ENCODE results near the gene LRP1B.
A peak's percentile ranks its signal among the peaks of the same experiment; 100 is the strongest.

Gene LRP1B

DNA sequence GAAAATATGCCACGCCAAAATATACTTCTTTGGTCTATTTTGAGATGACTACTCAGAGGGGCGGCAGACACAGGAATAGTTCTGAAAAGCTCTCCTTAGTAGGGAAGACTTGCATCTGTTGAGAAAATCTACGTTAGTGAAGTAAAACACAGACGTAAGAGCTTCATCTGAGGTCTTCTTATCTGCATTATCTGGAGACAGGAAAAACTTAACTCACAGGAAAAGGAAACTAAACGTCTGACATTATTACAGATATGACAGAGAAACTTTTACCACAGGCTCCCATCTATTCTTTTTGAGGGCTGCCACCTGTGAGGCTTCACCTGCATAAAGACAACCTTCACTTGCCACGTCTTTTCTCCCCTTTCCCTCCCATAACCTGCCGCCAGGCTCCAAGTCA, 1295.7 kb downstream of the LRP1B start:
- Histone ChIP-seq H3K27me3 (no peaks in the 10 kb centered on the region), H3K36me3 (no peaks in the 10 kb centered on the region), H3K4me1 (no peaks in the 10 kb centered on the region), H3K4me3 (ENCODE audit: low read depth, low read length) (no peak overlapping the region), H3K9me3 (no peaks in the 10 kb centered on the region)
- no peak for TF ChIP-seq CTCF (IDR thresholded peaks at IDR 0.05; ENCODE audit: low read depth, low read length)
- DNase-seq, result no peak

- no peaks in the 10 kb centered on the region for H3K27me3 ChIP-seq
- TF ChIP-seq CTCF (IDR thresholded peaks at IDR 0.05; ENCODE audit: low read depth, low read length), result no peak
- DNase-seq, result no peak
- no peaks in the 10 kb centered on the region for H3K9me3 ChIP-seq
- H3K4me1 ChIP-seq, result no peaks in the 10 kb centered on the region
- H3K36me3 ChIP-seq, result no peaks in the 10 kb centered on the region
- H3K4me3 ChIP-seq (ENCODE audit: low read depth, low read length), result no peak overlapping the region
These were observed 1316.7 kb downstream of the LRP1B start for GRCh38 chr2:140814141-140814540.

DNA sequence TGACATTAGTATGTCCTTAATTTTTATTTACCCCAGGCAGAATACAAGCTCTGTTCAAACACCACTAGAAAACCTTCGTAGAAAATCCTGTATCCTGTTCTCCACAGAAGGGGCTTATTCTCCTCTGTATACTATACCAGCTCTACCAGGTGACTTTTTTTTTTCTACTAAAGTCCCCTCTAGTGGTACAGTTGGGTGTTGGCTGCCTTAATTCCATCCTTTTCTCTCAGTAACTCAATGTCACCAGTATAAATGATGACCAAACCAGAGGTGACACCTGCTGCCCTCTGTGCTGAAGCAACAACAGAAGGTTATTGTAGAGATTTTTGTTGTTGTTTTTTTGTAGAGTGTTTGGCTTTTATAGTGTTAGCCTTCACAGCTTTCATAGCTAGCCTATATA, 1322.0 kb downstream of the LRP1B start:
- DNase-seq, result no peak
- TF ChIP-seq CTCF (IDR thresholded peaks at IDR 0.05; ENCODE audit: low read depth, low read length), result peak; percentile 32
- H3K27me3 ChIP-seq, result no peaks in the 10 kb centered on the region
- no peaks in the 10 kb centered on the region for H3K36me3 ChIP-seq
- H3K9me3 ChIP-seq, result no peaks in the 10 kb centered on the region
- no peak overlapping the region for H3K4me3 ChIP-seq (ENCODE audit: low read depth, low read length)
- H3K4me1 ChIP-seq, result no peaks in the 10 kb centered on the region

GRCh38 chr2:140808211-140808610, 1322.6 kb downstream of the LRP1B start:
- Histone ChIP-seq H3K4me1 (no peaks in the 10 kb centered on the region), H3K9me3 (no peaks in the 10 kb centered on the region), H3K36me3 (no peaks in the 10 kb centered on the region), H3K27me3 (no peaks in the 10 kb centered on the region), H3K4me3 (ENCODE audit: low read depth, low read length) (no peak overlapping the region)
- TF ChIP-seq CTCF (IDR thresholded peaks at IDR 0.05; ENCODE audit: low read depth, low read length), result no peak
- no peak for DNase-seq

GRCh38 chr2:140804700-140805260, 1326.0 kb downstream of the LRP1B start:
- no peak for TF ChIP-seq CTCF (IDR thresholded peaks at IDR 0.05; ENCODE audit: low read depth, low read length)
- Histone ChIP-seq H3K27me3 (no peaks in the 10 kb centered on the region), H3K9me3 (no peaks in the 10 kb centered on the region), H3K36me3 (no peaks in the 10 kb centered on the region), H3K4me3 (ENCODE audit: low read depth, low read length) (no peak overlapping the region), H3K4me1 (no peaks in the 10 kb centered on the region)
- no peak for DNase-seq

- no peak for TF ChIP-seq CTCF (IDR thresholded peaks at IDR 0.05; ENCODE audit: low read depth, low read length)
- Histone ChIP-seq H3K4me1 (no peaks in the 10 kb centered on the region), H3K9me3 (no peaks in the 10 kb centered on the region), H3K27me3 (no peaks in the 10 kb centered on the region), H3K36me3 (no peaks in the 10 kb centered on the region), H3K4me3 (ENCODE audit: low read depth, low read length) (no peak overlapping the region)
- no peak for DNase-seq
These were observed 1329.5 kb downstream of the LRP1B start for GRCh38 chr2:140801311-140801710.
